GM21576 (cell line): Measurements from ENCODE around the gene BRD9.
"Not testable (repeated sequence)": the region's sequence is repeated elsewhere in the genome, so short reads cannot be mapped to it uniquely, and the experiment has no call there.

Experiments used
- ATAC-seq: cut with Tn5 transposase; IDR thresholded peaks from one replicate; pipeline ENCODE4 v1.9.1; 2021; ENCODE audit warnings: mild to moderate bottlenecking, moderate library complexity; ENCODE audit not compliant: unreplicated experiment

BRD9 gene

DNA sequence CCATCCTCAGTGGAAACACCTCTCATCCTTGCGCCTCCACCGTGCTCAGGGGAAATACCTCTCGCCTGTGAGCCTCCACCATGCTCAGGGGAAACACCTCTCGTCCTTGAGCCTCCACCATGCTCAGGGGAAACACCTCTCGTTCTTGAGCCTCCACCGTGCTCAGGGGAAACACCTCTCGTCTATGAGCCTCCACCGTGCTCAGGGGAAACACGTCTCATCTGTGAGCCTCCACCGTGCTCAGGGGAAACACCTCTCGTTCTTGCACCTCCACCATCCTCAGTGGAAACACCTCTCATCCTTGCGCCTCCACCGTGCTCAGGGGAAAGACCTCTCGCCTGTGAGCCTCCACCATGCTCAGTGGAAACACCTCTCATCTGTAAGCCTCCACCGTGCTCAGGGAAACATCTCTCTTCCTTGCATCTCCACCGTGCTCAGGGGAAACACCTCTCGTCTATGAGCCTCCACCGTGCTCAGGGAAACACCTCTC, 46.0 kb downstream of the BRD9 start:
- not testable (repeated sequence) for ATAC-seq

DNA sequence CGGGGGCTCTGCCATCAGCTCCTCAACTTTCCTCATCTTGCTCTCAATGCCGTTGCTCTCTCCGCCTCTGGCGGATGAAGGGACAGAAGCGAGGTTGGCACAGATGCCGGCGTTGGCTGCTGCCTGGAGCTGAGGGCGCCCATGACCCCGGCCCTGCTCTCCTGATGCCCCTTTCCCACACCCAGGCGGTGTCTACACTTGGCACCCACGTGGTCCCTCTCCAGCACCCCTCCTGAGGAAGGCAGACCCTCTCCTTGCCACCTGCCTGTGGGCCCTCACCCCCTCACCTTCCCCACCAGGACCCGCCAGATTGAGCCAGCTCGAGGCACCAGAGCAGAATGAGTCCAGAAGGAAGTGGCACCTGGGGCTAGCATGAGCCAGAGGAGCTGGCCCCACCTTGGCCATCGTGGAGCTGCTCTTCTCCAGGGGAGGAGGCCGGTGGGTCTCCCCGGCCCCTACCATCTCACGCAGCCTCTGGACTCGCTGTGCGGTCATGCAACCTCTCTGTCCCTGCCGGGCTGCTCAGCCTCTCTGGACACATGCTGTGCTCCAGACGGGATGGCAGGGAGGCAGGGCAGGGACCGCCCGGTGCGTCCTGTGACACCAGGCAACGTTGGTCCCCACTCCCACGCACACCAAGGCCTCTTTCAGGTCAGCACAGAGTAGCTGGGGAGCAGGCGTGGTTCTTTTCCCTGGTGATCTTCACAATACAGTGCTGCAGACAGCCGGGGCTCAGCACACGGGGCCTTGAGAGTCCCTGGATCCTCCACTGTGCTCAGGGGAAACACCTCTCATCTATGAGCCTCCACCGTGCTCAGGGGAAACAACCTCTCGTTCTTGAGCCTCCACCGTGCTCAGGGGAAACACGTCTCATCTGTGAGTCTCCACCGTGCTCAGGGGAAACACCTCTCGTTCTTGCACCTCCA, 46.7 kb downstream of the BRD9 start:
- ATAC-seq: not testable (repeated sequence)

DNA sequence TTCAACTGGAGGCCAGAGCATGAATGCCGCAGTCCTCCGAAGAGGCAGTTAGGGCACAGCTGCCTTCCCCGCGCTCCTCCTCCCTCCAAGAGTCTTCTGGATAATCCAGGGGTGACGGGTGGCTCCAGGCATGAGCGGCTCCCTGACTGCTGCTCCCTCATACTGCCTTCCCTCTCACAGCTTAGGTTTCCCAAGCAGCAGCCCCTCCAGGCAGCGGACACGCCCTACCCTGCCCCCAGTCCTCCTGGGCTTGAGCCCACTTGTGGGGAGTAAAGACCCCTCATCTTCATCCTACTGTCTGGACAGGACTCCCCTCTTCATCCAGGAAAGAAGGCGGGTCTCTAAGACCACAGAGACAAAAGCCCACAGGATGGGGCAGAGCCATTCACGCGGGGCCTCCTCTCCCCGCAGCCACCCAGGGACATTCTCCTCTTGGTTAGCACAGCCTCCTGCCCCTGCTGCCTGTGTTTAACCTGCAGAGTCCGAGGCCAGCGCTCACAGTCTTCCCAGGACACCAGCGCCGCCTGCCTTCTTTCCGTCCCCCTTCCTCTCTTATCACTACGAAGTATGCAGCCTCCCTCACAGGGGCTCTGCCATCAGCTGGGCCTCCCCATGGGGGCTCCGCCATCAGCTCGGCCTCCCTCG, 47.4 kb downstream of the BRD9 start:
- ATAC-seq: not testable (repeated sequence)

DNA sequence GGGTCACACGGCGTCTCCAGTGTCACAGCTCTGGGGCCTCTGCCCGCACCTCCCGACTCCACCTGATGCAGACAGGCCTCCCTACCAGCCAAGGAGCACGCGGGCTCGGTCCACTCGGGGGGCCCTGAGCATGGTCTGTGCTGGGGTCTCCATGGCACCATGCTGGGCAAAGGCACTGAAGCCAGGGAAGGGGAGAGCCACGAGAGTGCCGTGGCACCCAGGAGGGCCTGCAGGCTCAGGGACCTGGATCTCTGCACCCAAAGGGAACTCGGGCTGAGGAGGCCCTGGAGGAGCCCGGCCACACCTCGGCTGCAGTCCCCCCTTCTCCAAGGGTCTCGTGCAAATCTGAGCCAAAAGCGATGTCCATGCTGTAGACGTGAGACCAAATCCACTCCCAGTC, 48.2 kb downstream of the BRD9 start:
- not testable (repeated sequence) for ATAC-seq

DNA sequence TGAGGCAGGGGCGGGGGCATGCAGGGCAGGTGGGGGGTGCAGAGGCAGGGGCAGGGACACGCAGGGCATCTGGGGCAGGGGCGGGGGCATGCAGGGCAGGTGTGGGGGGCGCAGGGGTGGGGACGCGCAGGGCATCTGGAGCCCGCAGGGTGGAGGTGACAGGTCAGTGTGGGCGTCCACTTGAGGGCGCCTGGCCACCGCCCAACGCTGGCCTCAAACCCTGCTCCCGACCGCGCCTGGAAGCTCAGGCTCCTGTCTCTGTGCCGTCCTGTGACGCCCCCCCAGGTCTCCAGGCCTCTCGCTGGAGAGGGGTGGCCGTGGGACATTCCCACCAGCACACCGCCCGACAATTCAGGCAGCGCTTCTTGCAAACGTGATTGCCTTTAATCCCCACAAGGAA, 48.7 kb downstream of the BRD9 start:
- ATAC-seq: not testable (repeated sequence)

DNA sequence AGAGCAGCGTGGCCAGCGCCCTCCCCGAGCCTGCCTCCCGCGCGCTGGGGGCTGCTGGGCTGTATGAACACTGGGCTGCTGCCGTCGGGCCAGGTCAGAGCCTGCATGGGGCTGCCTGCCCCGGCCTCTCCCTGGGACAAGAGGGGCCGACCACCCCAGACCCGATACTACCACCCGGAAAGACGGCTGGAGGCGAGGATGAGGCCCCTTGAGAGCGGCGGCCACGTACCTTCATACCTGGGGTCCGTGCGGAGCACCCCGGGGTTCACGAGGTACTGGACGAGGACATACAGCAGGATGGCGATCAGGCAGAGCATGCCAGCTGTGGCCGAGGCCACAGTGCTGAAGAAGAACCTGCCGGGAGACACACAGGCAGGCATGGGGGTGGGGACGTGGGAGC, 49.2 kb downstream of the BRD9 start:
- not testable (repeated sequence) for ATAC-seq

DNA sequence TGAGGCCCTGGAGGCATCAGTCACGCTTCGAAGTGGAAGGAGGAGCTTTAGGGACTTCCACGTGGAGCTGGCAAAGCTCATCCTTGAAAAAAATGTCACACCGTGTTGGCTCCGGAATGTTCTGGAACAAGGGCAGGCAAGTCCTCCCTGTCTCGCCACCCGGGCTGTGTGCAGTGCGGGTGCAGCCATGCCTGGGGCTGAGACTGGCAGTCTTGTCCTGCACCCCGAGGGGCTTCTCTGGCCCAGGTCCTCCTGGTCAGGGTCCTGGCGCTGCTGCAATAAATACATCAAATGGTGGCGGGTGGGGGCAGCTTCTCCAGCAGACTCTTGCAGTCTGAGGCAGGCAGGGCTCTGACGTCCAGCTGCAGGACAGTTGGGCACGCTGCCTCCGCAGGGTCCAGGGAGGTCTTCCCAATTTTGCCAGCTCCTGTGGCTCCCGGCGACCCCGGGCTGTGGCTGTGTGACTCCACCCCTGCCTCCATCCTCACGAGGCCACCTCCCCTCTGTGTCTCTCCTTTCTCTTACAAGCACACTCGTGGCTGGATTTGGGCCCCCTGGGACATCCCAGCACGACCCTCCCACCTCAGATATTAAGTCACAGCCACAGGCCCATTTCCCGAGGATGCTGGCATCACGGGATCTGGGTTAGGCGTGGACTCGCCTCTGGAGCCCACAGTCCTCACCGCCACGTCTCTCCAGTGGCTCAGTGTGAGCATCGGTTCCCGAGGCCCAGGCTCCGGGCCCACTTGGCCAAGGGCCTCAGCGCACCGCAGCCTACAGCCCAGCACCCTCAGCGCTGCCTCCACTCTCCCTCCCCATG, 50.0 kb downstream of the BRD9 start:
- ATAC-seq: not testable (repeated sequence)

DNA sequence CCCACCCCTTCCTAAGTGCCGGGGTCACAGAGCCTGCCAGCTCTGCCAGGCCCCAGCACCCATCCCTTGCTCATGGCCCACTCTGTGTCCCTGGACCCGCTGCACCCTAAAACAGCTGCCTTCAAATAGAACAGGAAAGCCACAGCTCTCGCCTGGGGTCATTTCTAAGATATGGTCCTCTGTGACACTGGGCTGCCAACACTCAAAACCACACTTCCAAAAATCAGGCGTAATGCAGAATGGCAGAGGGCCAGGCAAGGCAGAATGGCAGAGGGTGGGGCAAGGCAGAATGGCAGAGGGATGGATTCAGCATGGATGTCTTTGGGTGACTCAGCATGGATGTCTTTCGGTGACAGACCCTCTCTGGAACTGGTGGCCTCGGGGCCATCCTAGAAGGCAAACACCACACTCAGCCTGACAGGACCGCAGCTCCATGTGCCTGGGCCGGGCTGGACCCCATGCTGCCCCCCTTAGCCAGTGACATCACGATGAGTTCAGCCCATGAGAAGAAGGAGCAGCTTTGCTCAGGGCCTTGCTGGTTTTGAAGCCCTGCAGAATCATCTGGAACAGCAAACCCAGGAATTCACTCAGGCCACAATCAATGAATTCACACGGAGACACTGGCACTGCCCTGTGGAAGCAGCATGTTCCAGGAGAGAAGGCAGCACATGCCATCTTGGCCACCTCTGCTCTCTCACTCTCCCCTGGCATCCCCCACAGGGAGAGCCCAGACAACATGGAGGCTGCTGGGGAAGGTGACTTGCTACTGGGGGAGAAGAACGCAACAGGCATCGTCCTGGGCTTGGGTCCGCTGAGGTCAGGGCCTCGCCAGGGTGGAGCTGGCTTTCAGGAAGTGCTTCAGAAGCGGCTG, 50.8 kb downstream of the BRD9 start:
- not testable (repeated sequence) for ATAC-seq

DNA sequence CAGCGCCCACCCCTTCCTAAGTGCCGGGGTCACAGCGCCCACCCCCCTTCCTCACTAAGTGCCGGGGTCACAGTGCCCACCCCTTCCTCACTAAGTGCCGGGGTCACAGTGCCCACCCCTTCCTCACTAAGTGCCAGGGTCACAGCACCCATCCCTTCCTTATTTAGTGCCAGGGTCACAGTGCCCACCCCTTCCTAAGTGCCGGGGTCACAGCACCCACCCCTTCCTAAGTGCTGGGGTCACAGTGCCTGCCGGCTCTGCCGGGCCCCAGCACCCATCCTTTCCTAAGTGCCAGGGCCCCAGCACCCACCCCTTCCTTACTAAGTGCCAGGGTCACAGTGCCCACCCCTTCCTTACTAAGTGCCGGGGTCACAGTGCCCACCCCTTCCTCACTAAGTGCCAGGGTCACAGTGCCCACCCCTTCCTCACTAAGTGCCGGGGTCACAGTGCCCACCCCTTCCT, 51.6 kb downstream of the BRD9 start:
- not testable (repeated sequence) for ATAC-seq

DNA sequence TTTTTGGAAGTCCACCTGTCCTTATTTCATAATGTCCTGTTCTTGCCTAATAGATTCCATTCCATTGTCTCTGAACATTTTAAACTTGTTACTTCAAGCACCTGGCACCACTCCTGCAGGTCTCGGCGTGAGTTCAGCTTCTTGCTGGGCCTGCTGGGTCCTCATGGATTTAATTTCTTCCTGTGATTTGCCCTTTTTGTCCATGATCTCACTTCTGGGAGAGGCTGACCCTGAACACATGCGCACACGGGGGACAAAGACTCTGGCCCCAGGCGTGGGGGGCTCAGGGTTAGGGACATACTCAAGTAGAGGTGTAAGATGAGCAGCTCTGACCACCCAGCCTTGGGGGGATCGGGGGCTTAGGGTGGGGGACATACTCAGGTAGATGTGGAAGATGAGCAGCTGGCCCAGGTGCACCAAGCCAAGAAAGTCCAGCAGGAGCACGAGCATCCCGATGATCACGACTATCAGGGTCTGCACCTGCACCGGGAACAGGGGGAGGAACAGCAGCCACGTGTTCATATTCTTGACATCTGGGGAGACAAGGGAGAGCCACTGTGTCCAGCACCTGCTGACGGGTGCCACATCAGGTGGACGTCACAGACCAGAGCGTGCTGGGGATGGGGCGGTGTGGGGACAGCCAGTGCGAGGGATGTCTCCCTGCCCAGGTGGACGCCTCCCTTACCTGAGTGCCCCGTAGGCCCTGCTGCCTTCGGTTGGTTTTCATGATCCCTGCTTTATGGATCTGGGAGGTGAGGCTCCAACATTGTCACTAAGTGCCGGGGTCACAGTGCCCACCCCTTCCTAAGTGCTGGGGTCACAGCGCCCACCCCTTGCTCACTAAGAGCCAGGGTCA, 52.3 kb downstream of the BRD9 start:
- not testable (repeated sequence) for ATAC-seq

DNA sequence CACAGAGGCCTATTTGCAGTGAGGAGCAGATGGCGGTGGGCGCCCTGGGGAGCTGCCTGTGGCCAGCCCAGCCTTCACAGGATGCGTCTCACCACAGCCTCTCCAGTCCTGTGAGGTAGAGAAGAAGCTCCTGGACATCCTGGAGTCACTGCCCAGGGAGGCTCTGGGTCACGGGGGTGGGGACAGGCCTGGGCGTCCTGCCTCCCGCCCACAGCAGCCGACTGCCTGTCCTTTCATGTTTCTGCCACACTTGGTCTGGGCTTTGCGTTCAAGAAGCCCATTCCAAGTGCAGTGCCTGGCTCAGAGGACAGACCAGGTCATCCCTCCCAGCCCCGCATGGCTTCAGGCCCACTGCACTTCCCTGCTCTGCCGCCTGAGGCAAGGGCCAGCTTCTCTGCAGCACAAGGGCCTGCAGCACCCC, 54.2 kb downstream of the BRD9 start:
- ATAC-seq: not testable (repeated sequence)

DNA sequence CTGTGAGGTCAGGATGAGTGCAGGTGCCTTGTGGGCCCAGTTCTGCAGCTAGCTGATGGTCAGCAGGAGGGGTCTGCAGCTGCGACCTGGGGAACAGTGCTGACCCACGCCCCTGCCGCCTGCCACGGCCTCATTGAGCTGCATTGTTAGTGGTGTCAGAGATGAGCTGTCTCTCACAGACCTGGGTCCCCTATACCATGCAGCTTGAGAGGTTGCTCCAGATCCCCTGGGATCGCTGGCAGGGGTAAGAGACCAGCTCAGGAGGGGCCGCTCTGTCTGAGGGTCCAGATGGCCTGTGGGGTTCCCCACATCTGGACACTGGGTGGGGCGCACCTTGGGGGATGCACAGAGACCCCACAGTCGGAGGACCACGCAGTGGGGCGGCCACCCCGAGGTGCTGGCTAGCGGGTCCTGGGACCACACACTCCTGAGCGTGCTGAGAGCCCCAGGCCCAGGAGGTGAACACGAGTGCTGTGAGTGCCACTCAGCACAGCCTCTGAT, 54.9 kb downstream of the BRD9 start:
- not testable (repeated sequence) for ATAC-seq

DNA sequence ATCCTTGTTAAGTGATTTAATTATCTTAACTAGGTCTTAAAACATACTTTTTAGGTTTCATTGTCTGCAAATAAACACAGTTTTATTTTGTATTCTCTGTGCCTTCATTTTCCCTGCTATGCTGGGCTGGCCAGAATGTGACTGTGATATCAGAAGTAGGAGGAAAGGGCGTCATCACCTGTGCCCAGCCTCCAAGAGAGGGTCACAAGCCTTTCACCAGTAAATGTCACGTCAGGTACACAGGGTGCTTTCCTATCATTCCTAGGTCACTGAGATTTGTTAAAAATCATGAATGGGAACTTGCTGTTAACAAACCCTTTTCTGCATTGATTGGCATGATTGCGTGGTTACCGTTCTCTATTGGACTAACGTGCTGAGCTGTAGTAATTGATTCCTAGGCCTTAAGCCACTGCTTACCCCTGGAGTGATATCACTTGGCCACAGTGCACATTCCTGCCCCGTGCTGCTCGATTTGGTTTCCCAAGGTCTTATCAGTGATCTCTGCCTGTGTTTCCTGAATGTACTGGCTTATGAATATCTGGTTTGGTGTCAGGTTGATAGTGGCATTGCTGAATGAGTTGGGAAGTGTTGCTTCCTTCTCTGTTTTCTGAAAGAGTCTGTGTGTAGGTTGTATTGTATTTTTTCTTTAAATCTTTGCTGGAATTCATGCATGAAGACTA, 56.5 kb downstream of the BRD9 start:
- ATAC-seq: not testable (repeated sequence)

DNA sequence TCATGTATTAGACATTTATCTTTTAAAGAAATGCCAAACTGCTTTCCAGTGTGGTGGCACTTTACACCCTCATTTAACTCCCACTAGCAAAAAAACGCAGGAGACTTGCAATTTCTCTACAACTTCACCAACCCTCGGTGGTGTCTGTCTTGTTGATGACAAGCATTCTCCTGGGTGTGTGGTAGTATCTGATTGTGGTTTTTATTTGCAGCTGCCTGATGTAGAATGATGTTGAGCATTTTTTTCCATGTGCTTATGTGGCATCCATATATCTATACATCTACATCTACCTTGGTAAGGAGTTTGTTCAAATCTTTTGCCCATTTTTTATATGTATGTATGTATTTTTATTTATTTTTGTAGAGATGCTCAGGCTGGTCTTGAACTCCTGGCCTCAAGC, 58.6 kb downstream of the BRD9 start:
- not testable (repeated sequence) for ATAC-seq

DNA sequence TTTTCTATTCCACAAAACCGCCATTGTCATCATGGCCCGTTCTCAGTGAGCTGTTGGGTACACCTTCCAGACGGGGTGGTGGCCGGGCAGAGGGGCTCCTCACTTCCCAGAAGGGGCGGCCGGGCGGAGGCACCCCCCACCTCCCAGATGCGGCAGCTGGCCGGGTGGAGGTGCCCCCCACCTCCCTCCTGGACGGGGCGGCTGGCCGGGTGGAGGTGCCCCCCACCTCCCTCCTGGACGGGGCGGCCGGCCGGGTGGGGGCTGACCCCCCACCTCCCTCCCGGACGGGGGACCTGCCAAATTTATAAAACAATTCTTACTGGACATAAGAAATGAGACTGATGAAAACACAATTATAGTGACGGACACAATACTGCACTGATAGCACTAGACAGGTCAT, 64.4 kb downstream of the BRD9 start:
- not testable (repeated sequence) for ATAC-seq

DNA sequence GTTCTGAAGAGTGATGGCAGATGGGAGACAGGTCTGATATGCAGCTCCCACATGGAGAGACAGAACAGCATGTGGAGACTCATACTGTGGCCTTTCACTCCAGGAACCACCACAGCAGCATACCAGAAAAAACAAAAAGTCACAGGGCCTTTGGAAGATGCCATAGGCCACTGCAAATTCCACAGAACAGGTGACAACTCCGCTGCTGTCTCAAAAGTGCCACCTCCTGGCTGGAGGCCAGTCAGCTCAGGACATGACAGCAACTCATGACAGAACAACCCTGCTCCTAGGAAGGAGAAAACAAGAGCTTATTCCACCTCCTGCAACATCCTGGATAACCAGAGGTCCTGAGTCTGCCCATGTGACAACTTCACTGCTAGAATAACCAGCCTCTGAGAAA, 67.1 kb downstream of the BRD9 start:
- ATAC-seq: not testable (repeated sequence)

DNA sequence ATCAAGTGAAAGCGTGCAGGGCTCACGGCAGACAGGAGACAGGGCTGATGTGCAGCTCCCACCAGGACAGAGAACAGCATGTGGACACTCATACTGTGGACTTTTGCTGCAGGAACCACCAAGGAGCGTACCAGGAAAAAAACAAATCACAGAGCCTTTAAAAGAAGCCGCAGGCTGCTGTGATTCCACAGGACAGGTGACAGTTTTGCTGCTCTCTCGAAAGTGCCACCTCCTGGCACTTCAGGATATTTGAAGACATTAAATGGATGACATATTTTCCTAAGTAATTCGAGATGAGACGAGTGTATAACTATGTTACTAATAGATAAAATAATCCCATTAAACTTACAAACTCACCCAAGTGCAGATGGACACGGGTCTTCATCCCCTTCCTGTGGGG, 71.1 kb downstream of the BRD9 start:
- no peak for ATAC-seq

DNA sequence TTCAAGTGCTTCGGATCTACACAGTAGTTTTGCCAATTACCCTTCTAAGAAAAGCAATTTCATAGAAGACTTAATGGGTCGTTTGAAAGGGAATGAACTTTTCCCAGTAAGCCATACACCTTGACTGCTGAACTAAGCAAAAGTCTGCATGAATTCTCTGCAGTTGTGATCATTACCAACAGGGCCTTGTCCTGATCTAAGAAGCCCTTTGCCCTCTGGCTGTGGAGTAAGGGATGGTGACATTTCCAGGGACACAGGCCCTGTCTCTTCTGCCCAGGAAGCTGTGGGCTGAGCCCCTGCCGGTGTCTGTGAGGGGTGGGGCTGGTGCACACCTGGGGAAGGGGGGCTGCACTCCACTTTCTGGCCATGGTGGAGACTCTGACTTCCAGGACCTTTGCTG, 72.4 kb downstream of the BRD9 start:
- ATAC-seq: no peak
